ENCODE data around the gene CCDC91. TPM values are rescaled to one million over a fixed set of nuclear protein-coding genes. Genes with fewer than 3 reads are reported as not detected.

CCDC91 gene
- total RNA-seq, 1 donor from 2014 or later: 30.2 TPM

DNA sequence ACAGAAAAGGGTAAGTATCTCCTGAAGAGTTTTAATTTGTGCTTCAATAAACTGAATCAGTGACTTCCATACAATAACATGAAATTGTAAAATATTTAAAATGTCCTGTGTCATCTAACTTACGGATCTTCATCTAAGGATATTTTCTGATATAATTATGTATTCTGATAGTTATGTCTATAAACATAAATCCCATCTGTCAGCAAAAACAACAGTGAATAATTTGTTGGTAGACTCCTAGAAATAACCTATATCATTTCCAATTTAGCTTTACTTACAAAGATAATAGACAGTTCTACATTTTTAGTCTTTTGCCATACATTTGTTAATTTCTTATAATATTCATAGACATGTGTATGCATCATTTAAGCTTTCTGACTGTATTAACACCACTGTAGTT is 293.9 kb downstream of the CCDC91 start:
- Histone ChIP-seq H3K4me1 (no peaks in the 10 kb centered on the region), H3K27ac (no peak overlapping the region), H3K27me3 (ENCODE audit: low read depth) (no peaks in the 10 kb centered on the region), H3K4me3 (no peak overlapping the region), H3K9me3 (no peaks in the 10 kb centered on the region), H3K36me3 (peaks cover 11% of the 10 kb centered on the region)
- DNase-seq (no peak), ATAC-seq (no peak)
- intact Hi-C loops (cut with DNase I): no loop called here
- TF ChIP-seq, protein P1, sequence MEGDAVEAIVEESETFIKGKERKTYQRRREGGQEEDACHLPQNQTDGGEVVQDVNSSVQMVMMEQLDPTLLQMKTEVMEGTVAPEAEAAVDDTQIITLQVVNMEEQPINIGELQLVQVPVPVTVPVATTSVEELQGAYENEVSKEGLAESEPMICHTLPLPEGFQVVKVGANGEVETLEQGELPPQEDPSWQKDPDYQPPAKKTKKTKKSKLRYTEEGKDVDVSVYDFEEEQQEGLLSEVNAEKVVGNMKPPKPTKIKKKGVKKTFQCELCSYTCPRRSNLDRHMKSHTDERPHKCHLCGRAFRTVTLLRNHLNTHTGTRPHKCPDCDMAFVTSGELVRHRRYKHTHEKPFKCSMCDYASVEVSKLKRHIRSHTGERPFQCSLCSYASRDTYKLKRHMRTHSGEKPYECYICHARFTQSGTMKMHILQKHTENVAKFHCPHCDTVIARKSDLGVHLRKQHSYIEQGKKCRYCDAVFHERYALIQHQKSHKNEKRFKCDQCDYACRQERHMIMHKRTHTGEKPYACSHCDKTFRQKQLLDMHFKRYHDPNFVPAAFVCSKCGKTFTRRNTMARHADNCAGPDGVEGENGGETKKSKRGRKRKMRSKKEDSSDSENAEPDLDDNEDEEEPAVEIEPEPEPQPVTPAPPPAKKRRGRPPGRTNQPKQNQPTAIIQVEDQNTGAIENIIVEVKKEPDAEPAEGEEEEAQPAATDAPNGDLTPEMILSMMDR (IDR thresholded peaks at IDR 0.05): no peak

DNA sequence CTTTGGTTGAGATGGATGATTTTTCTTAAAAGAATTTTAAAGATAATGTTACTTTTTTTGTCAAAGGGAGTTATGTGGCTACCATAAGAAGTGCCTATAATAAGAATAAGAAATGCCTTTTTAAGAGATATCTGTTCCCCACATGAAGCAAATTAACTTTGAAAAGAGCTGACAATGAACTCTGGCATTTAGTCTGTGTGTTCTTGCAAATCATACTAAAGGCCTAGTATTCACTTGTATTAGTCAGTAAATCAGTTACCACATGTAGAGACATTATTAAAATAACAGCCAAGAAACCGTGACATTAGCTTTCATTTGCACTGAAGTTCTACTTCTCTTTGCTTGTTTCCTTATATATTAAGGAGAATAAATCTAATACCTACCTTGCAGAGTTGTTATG is 296.3 kb downstream of the CCDC91 start:
- DNase-seq (no peak), ATAC-seq (no peak)
- TF ChIP-seq, protein P1 (IDR thresholded peaks at IDR 0.05): no peak
- Histone ChIP-seq H3K27me3 (ENCODE audit: low read depth) (no peaks in the 10 kb centered on the region), H3K27ac (no peak overlapping the region), H3K4me3 (no peak overlapping the region), H3K4me1 (no peaks in the 10 kb centered on the region), H3K36me3 (peaks cover 11% of the 10 kb centered on the region), H3K9me3 (no peaks in the 10 kb centered on the region)
- intact Hi-C loops (cut with DNase I): no loop called here

DNA sequence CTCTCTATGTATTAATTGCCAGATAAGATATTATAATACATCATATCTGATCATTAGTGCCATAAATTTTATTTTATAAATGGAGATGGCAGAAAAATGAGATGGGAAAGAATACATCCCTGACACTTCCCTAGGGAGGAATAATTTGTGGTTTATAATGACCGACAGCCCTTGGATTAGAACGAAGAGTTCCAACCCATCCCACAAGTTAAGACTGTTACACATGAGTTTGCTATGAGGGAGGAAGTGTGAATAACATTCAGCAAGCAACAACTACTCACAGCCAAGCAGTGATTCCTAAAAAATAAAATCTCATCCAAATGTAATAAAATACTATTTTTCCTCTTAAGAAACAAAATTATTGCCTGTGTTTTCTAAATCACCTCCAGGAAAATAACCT is 299.0 kb downstream of the CCDC91 start:
- no peaks in the 10 kb centered on the region for H3K9me3 ChIP-seq
- no peak overlapping the region for H3K4me3 ChIP-seq
- intact Hi-C loops (cut with DNase I): no loop called here
- H3K36me3 ChIP-seq: peaks cover 11% of the 10 kb centered on the region
- no peak overlapping the region for H3K27ac ChIP-seq
- no peaks in the 10 kb centered on the region for H3K4me1 ChIP-seq
- TF ChIP-seq, protein P1 (IDR thresholded peaks at IDR 0.05): no peak
- no peak for ATAC-seq
- no peak for DNase-seq
- H3K27me3 ChIP-seq (ENCODE audit: low read depth): no peaks in the 10 kb centered on the region

DNA sequence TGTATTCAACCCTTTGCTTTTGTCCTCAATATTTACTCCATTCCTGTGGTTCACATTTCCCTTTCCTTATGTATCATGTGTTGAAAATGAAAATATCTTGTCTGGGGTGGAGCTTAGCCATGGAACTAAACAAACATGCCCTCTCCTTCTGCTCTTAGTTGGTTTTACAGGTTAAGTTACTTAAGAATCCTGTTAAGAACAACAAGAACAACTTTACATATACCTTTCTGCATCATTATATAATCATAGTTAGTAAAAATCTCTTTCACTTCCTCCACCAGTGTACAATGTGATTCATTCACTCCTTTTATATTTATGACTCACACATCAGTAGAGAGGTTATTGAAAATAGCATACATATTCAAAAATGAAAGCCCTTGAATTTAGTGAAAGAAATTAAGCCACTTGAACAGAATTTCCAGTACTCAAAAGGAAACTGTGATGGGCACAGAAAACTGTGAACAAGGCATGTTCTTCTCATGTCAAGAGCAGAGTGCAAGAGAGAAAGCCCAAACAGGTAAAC is 307.7 kb downstream of the CCDC91 start:
- Histone ChIP-seq H3K36me3 (no peaks in the 10 kb centered on the region), H3K27ac (no peak overlapping the region), H3K9me3 (no peaks in the 10 kb centered on the region), H3K4me3 (no peak overlapping the region), H3K4me1 (no peaks in the 10 kb centered on the region), H3K27me3 (ENCODE audit: low read depth) (no peaks in the 10 kb centered on the region)
- TF ChIP-seq, protein P1 (IDR thresholded peaks at IDR 0.05): no peak
- intact Hi-C loops (cut with DNase I): no loop called here
- ATAC-seq (peak in 1 of 2 donors; percentile 43), DNase-seq (no peak)

DNA sequence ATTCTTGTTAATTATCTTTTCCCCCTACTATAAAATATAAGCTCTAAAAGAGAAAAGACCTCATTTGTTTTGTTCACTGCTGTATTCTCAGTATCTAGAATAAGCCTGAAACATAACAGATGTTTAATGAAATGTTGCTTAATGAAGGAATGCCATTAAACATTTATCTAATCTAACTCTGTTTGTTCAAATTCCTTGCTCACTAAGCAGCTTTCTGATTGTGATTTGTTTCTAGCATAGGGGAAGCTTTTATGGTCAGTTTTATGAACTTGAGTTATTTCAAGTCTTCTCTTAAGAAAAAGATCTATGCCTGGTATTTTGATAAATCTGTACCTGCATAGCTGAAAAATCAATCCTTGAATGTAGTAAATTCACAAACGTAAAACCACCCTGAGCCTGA is 308.6 kb downstream of the CCDC91 start:
- H3K4me3 ChIP-seq: no peak overlapping the region
- ATAC-seq: no peak
- H3K36me3 ChIP-seq: no peaks in the 10 kb centered on the region
- TF ChIP-seq, protein P1 (IDR thresholded peaks at IDR 0.05): no peak
- no peaks in the 10 kb centered on the region for H3K4me1 ChIP-seq
- H3K9me3 ChIP-seq: no peaks in the 10 kb centered on the region
- intact Hi-C loops (cut with DNase I): no loop called here
- no peaks in the 10 kb centered on the region for H3K27me3 ChIP-seq (ENCODE audit: low read depth)
- no peak for DNase-seq
- H3K27ac ChIP-seq: no peak overlapping the region
